ENCODE measurements around the gene MAPK11.

MAPK11 gene

DNA sequence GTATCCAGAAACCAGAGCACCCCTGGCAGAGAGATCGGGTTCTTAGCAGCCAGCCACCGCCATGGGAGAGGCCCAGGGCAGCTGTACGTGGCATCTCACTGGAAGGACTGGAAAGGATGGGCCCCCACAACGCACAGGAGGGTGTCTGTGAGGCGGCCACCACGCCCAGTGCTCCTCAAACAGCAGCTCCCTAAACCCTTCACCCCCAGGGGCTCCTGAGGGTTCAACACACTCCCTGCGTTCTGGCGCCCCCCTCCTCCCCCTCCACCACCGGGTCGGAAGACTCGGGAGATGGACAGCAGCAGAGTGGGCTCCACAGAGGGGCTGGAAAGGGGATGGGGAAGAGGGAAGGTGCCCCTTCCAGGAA is 9.8 kb downstream of the MAPK11 start:
- DNase-seq, result no peak

DNA sequence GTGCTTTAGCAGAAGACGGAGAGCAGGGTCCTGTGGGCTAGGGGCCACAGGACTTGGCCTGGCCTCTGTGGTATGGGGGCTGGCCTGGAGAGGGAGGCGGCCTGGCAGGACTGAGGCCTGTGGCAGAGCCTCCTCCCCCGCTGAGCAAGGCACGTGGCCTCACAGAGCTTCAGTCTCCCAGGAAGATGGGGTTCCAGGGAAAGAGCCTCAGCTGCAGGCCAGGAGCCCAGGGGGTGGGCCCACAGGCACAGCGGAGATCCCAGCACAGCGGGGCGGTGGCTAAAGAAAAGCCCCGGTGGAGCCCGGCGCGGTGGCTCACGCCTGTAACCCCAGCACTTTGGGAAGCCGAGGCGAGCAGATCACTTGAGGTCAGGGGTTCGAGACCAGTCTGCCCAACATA is 10.9 kb downstream of the MAPK11 start:
- no peak for DNase-seq

GRCh38 chr22:50258361-50259292 is 11.6 kb downstream of the MAPK11 start:
- no peak for DNase-seq

GRCh38 chr22:50257451-50258360 is 12.5 kb downstream of the MAPK11 start:
- DNase-seq, result no peak

GRCh38 chr22:50257041-50257440 is 13.1 kb downstream of the MAPK11 start:
- no peak for DNase-seq

GRCh38 chr22:50256258-50256862 is 13.8 kb downstream of the MAPK11 start:
- DNase-seq, result no peak

DNA sequence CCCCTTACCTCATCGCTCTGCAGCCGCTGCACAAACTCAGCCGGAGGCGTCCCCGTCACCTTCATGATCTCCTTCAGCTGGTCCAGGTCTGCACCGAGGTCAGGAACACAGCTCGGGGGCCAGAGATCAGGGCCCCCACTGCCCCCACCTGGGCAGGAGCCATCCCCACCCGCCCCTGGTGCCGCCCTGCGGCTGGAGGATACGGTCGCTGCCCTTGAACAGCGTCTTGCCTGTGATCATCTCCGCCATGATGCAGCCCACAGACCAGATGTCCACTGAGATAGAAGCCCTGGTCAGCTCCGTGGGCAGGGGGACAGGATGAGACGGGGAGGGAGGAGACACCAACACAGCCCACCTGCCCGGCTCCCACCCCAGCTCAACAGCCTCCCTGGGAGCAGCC is 14.6 kb downstream of the MAPK11 start:
- DNase-seq, result no peak

DNA sequence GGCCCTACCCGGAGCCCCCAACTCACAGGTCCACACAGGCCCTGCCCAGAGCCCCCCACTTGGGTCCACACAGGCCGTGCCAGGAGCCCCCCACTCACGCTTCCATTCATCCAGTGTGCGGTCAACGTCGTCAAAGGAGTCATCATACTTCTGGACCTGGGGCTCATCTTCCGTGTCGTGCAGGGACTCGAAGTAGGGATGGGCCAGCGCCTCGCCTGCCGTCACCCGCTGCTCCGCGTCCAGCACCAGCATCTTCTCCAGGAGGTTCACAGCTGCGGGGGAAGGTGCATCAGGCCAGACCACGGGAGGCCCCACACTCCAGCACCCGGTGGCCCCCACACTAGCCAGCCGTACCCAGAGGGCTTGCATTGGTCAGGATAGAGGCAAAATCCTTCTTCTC is 15.1 kb downstream of the MAPK11 start:
- DNase-seq, result no peak

DNA sequence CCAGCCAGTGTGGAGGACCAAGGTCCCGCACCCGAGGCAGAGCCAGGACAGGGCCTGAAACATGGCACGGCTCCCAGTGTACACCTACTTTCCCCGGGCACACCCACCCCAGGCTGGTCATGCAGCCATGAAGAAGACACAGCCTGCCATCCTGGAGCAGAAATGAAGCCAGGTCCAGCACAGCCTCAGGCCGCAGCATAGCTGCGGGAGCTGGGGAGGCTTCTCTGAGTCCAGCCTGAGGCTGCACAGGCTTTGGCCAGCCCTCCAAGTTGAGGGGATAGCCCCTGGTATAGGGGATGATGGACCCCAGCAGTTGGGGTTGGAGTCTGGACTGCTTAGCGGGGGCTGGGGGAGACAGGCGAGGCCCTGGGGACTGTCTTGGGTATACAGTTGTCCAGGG is 16.2 kb downstream of the MAPK11 start:
- DNase-seq, result no peak

DNA sequence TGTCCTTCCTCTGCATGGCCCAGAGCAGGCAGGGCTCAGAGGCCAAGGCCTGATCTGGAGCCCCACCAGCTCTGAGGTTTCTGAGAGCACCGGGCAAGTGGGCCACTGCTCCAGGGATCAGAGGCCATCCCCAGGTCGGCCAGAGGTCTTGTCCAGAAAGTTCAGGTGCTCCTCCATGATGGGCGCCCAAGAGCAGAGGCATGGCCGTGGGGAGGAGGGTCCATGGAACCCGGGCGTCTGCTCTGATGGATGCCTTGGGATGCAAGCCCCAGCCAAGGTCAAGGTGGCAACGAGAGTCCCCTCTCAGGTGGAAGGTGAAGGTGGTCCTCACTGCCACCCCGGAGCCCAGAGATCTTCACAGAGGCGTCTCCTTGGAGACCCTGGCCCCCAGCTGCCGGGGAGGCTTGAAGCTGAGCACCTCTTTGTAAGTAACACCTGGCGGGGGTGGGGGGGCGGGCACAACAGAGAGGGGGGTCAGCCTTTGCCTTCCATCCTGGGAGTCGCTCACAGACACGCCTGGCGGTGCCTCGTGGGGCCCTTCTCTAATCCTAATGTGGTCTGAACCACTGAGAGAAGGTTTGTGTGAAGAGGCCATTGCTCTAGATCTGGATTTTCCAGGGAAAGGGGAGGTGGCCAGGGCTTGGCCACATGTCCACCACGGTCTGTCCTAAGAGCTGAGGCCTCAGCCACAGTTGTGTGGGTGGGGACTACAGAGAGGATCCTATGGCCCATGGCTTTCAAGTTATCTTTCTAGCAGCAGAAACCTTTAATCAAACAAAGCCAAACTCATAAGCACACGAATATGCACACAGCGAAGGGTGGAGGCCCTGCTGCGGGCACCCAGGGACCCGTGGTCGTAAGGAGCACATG is 16.9 kb downstream of the MAPK11 start:
- no peak for DNase-seq

- peak; percentile 72 to 73 for DNase-seq
These were observed 17.8 kb downstream of the MAPK11 start for GRCh38 chr22:50252082-50253045.

DNA sequence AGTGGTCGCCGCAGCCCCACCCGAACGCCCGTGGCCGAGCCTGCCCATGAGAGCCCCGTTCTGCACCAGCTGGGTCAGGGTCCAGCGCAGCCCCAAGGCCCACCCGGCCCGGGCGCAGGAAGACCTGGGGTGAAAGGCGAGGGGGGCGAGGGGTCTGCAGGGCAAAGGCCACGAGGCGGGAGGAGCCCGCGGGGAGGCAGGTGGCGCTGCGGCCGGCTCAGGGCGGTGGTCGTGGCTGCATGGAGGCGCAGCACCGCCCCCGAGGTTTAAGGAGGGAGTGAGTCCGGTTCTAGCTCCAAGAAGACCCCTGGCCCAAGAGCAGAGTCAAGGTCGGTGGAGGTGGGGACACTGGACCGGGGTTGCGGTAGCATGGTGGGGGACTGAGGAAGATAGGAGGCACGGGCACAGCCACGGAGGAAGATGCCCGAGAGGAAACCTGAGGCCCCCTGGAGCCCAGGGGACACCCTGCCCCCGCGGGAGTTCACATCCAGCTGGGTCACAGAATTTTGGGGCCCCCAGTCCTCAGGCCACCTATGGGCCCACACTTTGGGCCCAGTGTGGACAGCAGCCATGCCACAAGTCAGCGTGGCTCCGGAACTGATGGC is 18.6 kb downstream of the MAPK11 start:
- no peak for DNase-seq

DNA sequence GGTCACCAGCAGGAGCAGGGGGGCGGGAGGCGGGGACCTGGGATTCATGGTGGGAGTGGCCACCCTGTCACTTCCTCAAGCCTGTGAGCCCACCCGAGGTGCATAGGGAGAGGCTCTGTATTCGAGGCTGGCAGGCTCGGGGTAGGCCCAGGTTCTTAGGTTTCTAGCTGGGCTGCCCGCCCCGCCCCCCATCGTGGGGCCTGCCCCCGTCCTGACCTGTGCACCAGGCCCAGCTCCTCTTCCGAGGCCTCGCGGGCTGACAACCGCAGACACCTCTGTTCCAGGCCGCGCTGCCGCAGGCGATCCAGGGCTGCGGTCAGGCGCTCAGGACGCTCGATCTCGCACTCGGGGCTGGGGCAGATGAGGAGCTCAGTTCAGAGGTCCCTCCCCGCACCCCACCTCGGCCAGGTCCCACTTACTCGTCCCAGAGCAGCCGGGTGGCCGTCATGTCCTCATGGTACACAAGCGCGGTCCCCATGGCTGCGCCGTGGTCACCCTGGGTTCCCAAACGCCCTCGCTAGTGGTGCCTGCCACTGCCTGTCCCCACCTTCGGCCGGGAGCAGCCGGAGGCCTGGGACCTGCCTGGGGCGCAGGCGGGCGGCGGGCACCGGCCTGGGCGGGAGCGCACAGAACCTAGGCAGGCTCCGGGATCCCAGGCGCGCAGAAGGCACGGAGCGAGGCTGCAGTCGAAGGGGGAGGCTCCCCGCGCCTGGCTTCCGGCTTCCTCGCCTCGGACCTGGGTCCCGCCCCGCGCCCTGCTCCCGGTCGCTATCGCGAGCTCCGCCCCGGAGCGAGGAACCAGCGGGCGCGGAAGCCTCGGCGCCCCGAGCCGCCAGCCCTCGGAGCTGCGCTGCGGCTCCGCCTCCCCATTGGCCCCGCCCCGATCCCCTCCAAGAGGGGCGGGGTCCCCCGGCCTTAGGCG is 19.4 kb downstream of the MAPK11 start, which contains the start of gene HDAC10:
HDAC10 (minus strand) TSS at position 711 of the 922 bp plus-strand sequence; CDS start at position 478, 233 bp downstream.
- DNase-seq, result peak; percentile 70 to 77

DNA sequence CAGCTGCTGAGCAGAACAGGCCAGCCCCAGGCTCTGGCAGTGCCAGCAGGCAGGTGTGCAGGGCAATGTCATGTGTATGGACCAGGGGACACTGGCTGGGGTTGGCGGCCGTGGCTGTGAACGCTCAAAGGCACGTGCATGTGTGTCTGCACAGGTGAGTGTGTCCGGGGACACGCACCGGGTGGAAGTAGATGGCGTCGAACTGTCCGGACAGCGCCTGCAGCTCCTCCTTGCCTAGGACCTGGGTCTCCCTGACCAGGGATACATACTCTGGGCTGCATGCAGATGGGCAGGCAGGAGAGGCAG is 20.0 kb downstream of the MAPK11 start:
- no peak for DNase-seq

DNA sequence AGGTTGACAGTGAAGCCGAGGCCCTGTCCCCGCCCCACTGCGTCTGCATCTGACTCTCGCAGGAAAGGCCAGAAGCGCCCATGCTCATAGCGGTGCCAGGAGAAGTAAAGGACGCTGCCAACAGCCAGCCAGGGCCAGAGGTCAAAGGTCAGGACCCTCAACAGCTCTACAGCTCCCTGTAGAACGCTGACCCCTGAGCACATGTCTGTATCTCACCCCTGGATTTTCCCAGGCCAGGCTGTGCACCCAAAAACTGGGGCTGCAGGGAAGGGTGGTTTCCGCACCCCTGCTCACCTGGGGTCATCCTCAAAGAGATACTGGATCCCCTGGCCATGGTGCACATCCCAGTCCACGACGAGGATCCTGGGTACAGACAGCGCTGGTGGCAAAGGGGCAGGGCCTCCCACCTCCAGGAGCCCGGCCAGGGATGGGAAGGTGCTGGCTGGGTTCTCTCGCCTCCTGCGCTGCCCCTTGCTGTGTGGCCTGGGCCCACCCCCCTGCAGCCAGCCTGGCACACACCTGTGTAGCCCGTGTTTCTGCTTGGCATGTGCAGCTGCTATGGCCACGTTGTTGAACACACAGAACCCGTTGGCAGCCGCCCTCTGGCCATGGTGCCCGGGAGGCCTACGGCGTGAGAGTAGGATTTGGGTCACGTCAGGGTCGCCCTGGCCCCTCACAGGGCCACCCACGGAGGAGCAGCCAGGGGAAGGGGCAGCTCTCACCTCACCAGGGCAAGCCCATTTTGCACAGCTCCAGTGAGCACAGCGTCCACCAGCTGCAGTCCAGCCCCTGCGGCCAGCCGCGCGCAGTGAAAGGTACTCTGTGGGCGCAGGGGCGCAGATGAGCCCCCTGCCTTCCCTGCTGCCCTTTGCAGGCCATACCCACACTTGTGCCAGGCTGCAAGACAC is 20.6 kb downstream of the MAPK11 start:
- no peak for DNase-seq

DNA sequence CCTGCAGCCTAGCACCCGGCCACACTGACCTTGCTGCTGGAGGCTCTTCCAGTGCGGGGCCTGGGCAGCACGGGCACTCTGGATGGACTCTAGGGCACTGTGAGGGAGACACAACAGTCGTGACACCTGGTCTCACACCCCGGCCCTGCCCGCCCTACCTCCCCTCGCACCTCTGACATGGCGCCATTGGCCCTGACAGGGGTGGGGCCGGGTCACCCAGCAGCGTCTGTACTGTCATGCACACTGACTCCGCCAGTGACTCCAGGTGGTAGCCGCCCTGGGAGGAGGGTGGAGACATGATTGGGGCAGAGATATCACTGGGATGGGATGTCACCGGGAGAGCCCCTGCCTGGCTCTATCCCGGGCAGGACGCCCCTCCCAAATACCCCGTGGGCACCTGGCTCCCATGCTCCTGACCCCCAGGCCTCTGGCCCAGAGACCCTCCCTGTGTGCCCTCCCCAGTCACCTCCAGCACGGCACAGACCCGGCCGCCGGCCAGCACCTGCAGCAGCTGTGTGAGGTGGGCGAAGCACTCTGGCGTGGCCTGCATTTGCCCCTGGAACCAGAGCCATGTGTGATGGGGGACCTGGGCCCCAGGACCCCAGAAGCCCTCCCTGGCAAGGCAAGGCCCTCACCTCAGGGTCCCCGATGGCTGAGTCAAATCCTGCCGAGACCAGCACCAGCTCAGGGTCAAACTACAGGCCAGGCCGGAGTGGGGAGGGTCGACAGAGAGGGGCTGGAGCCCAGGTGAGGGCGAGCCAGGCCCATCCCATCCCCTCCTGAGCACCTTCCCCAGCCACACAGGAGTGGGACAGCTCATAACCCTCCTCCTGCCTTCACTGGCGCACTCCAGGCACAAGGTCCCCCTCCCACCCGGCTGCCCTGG is 21.7 kb downstream of the MAPK11 start:
- no peak for DNase-seq

DNA sequence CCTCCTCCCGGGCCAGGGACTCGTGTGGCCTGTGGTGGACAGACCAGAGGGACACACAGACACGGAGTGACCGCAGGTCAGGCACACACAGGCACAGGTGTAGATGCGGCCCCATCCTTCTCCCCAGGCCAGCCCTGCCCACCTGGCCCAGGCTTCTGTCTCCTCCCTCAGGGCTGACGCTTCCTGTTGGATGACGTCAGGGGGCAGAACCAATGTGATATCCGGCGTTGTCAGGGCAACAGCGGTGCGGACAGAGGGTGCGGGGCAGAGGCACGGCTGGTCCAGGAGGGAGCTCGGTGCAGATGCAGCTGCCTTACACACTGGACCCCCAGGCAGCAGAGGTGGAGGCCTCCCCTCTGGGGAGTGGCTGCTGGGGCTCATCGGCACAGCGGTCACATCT is 22.4 kb downstream of the MAPK11 start:
- DNase-seq, result peak; percentile 38 to 48
